Esophagus (tissue), 2 donors: ENCODE data around the gene PPP1R3C. TPM values are rescaled to one million over a fixed set of nuclear protein-coding genes. Genes with fewer than 3 reads are reported as not detected.

ENCODE experiments used
- polyA plus RNA-seq, 2 donors: library from polyadenylated mRNA; stranded (reverse); fragments of 200-250 nt; gene quantifications; one replicate each; pipeline ENCODE4 v1.2.3, GENCODE V29; 2013
- donor health status: healthy with polysubstance abuse.
- donor health status: Bipolar disorder and iron deficiency.

The PPP1R3C gene
- polyA plus RNA-seq, 2 donors, result 50.0 to 59.4 TPM

Other genes with a start within 250 kb of the PPP1R3C start
- gene HECTD2, start 222.7 kb downstream of the PPP1R3C start, polyA plus RNA-seq, result 1 to 10 TPM; 2.9 to 4.8 TPM
- 10 to 100 TPM; 10.9 to 13.0 TPM for gene TNKS2, start 165.4 kb upstream of the PPP1R3C start, polyA plus RNA-seq